Sigmoid colon (tissue), 7 donors: Measurements from ENCODE around the gene ACOT12. TPM values are rescaled to one million over a fixed set of nuclear protein-coding genes. Genes with fewer than 3 reads are reported as not detected.
"Not testable (repeated sequence)": the region's sequence is repeated elsewhere in the genome, so short reads cannot be mapped to it uniquely, and the experiment has no call there.

ENCODE experiments used
- DNase-seq: peaks from one replicate; pipeline ENCODE4 v3.0.0-alpha.2; 2019
- H3K27ac ChIP-seq, 4 donors: fragments of 200-600 bp; sonication (generic); one replicate each; pipeline ENCODE4 v1.5.1; 2016 to 2019; ENCODE audit warnings: mild to moderate bottlenecking in 1 of 4
- H3K27me3 ChIP-seq, 3 donors: fragments of 200-600 bp; sonication (generic); one replicate each; pipeline ENCODE4 v1.5.1; 2019; ENCODE audit warnings: mild to moderate bottlenecking in 1 of 3
- H3K36me3 ChIP-seq, 4 donors: fragments of 200-600 bp; sonication (generic); one replicate each; pipeline ENCODE4 v1.5.1; 2016 to 2019
- H3K4me1 ChIP-seq, 4 donors: fragments of 200-600 bp; sonication (generic); one replicate each; pipeline ENCODE4 v1.5.1; 2017 to 2019
- H3K4me3 ChIP-seq, 4 donors: fragments of 200-600 bp; sonication (generic); one replicate each; pipeline ENCODE4 v1.5.1; 2017 to 2019; ENCODE audit warnings: mild to moderate bottlenecking in 2 of 4, moderate library complexity in 1 of 4
- H3K9me3 ChIP-seq, 4 donors: fragments of 200-600 bp in 3 of 4; sonication (generic) in 3 of 4; one replicate each; pipeline versions ENCODE4 v1.5.1 to v1.6.1; 2013 to 2019
- EP300 ChIP-seq, 4 donors: sonication (generic); formaldehyde crosslinking; IDR thresholded peaks; one replicate each; pipeline ENCODE4 v1.6.1; 2017; ENCODE audit warnings: antibody characterized with exemption in 4 of 4
- POLR2A ChIP-seq, 2 donors: fragments of 450-650 bp; IDR thresholded peaks; one replicate each; pipeline ENCODE4 v1.6.1; 2016; ENCODE audit warnings: antibody characterized with exemption in 2 of 2, mild to moderate bottlenecking in 2 of 2, moderate library complexity in 2 of 2
- POLR2AphosphoS5 ChIP-seq, 4 donors: sonication (generic); formaldehyde crosslinking; IDR thresholded peaks; one replicate each; pipeline ENCODE4 v1.6.1; 2017; ENCODE audit warnings: antibody characterized with exemption in 4 of 4
- WGBS, 2 donors: extraction: QIAGEN DNeasy Blood & Tissue Kit; methylation state at CpG; one replicate each; pipeline ENCODE4 v1.1.7; 2013; 5-methylcytosine and 5-hydroxymethylcytosine counted together
- intact Hi-C: fragments of 100-400 bp; cut with DNase I; formaldehyde crosslinking; loops from one replicate; pipeline ENCODE4 v1.15.1; 2023
- polyA plus RNA-seq, 3 donors: library from polyadenylated mRNA; stranded (reverse); fragments of 200-250 nt; gene quantifications; one replicate each; pipeline ENCODE4 v1.2.3, GENCODE V29; 2013
- total RNA-seq, 4 donors: library from RNA; depleted of rRNA; stranded (reverse); fragments of >200 nt; gene quantifications; one replicate each; pipeline ENCODE4 v1.1.0, GENCODE V29; 2016
- TF ChIP-seq, protein P1 (sequence below), 4 experiments: fragments of 450-650 bp in 3 of 4; fragments of 200-600 bp in 1 of 4; IDR thresholded peaks; one replicate each; pipeline ENCODE4 v1.5.1; 2016 to 2019; ENCODE audit warnings: antibody characterized with exemption in 4 of 4, mild to moderate bottlenecking in 3 of 4, moderate library complexity in 2 of 4
- donor health status: healthy with polysubstance abuse.
- donor health status: Bipolar disorder and iron deficiency.
- donor health status: healthy.

The ACOT12 gene
- total and polyA plus RNA-seq, 7 donors: 0.09 to 0.41 TPM; not detected in 5

DNA sequence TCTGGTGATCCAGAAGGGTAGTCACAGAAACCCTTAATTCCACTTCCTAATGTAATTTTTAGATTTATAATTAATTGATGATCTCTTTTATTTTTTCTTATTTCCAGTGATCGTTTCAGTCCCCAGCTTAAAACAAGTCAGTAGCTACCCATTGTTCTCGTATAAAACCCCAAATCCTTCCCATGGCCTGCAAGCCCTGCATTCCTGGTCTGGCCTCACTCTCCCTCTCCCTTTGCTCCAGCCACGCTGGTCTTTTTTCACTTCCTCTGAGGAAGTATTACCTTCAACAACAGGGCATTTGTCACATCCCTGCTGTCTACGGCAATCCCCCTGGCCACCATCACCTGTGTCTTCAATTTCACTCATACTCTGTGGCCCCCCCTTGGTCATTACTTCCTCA, 44.8 kb downstream of the ACOT12 start:
- intact Hi-C loops: no loop called here
- TF ChIP-seq POLR2AphosphoS5 (IDR thresholded peaks at IDR 0.05) (no peak), POLR2A (IDR thresholded peaks at IDR 0.05) (no peak), EP300 (IDR thresholded peaks at IDR 0.05) (no peak)
- TF ChIP-seq, protein P1, sequence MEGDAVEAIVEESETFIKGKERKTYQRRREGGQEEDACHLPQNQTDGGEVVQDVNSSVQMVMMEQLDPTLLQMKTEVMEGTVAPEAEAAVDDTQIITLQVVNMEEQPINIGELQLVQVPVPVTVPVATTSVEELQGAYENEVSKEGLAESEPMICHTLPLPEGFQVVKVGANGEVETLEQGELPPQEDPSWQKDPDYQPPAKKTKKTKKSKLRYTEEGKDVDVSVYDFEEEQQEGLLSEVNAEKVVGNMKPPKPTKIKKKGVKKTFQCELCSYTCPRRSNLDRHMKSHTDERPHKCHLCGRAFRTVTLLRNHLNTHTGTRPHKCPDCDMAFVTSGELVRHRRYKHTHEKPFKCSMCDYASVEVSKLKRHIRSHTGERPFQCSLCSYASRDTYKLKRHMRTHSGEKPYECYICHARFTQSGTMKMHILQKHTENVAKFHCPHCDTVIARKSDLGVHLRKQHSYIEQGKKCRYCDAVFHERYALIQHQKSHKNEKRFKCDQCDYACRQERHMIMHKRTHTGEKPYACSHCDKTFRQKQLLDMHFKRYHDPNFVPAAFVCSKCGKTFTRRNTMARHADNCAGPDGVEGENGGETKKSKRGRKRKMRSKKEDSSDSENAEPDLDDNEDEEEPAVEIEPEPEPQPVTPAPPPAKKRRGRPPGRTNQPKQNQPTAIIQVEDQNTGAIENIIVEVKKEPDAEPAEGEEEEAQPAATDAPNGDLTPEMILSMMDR (IDR thresholded peaks at IDR 0.05): no peak
- no peaks in the 10 kb centered on the region for H3K27me3 ChIP-seq

DNA sequence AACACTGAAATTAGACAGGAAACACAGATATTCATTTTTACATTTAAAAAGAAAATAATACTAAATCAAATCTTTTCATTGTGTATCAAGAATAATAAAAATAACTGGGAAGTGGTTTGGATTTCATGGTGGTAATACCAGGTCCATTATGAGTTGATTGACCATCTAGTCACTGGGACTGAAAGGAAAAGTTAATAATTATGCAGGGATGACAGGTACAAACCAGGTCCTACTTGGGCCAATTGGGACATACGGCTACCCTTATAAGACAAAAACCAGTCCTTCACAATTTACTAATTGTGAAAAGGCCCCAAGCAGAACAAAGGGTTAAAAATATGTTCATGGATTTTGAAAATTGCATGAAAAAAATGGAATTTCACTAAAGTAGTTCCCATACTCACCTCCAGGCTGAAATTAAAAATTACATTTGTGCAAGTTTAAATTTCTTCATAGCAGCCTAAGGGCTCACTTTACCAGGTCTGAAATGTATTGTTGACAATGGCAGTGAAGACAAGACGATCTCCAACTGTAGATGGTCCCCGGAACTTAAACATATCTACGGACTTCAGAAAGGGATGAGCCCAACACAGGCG, 48.4 kb downstream of the ACOT12 start:
- intact Hi-C loops: no loop called here
- 92 to 95% methylated on average over 5 of the region's 5 CpGs for WGBS, 2 donors

More for the DNA sequence above, 44.8 kb downstream of the ACOT12 start:
- WGBS, 2 donors: 78 to 86% methylated on average over 4 of the region's 4 CpGs
- no peaks in the 10 kb centered on the region for H3K9me3 ChIP-seq
- no peak overlapping the region for H3K27ac ChIP-seq
- DNase-seq: no peak
- H3K4me3 ChIP-seq: no peak overlapping the region
- no peaks in the 10 kb centered on the region for H3K36me3 ChIP-seq
- no peaks in the 10 kb centered on the region for H3K4me1 ChIP-seq

DNA sequence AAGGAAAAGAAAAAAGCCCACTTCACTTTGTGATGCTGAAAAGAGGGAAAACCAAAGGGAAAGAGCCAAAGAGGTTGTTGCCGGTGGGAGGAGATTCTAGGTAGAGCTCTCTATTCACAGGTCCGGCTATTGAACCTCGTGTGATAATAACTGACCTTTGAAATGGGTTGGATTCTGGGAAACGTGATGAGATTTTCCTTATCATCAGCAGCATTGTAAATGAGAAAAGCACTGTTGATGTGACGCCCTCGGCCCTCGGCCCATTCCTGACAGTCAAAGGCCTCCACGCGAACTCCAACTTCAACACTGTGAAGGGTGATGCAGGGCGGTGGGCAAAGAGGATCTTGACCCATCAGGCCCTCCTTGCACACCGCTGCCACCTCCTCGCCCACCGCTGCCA, 49.2 kb downstream of the ACOT12 start:
- no peaks in the 10 kb centered on the region for H3K27me3 ChIP-seq
- intact Hi-C loops: no loop called here
- H3K4me3 ChIP-seq: no peak overlapping the region
- no peaks in the 10 kb centered on the region for H3K9me3 ChIP-seq
- TF ChIP-seq EP300 (IDR thresholded peaks at IDR 0.05) (no peak), POLR2A (IDR thresholded peaks at IDR 0.05) (no peak), POLR2AphosphoS5 (IDR thresholded peaks at IDR 0.05) (no peak)
- TF ChIP-seq, protein P1 (IDR thresholded peaks at IDR 0.05): no peak
- no peak overlapping the region for H3K27ac ChIP-seq
- no peak for DNase-seq
- no peaks in the 10 kb centered on the region for H3K36me3 ChIP-seq
- 83 to 86% methylated on average over 13 of the region's 13 CpGs for WGBS, 2 donors
- no peaks in the 10 kb centered on the region for H3K4me1 ChIP-seq

More for the DNA sequence above, 48.4 kb downstream of the ACOT12 start:
- Histone ChIP-seq H3K4me3 (no peak overlapping the region), H3K27ac (no peak overlapping the region), H3K9me3 (no peaks in the 10 kb centered on the region), H3K4me1 (no peaks in the 10 kb centered on the region), H3K27me3 (no peaks in the 10 kb centered on the region), H3K36me3 (no peaks in the 10 kb centered on the region)
- DNase-seq: no peak
- no peak for TF ChIP-seq POLR2AphosphoS5 (IDR thresholded peaks at IDR 0.05)
- no peak for TF ChIP-seq EP300 (IDR thresholded peaks at IDR 0.05)
- TF ChIP-seq, protein P1 (IDR thresholded peaks at IDR 0.05): no peak
- TF ChIP-seq POLR2A (IDR thresholded peaks at IDR 0.05): no peak

DNA sequence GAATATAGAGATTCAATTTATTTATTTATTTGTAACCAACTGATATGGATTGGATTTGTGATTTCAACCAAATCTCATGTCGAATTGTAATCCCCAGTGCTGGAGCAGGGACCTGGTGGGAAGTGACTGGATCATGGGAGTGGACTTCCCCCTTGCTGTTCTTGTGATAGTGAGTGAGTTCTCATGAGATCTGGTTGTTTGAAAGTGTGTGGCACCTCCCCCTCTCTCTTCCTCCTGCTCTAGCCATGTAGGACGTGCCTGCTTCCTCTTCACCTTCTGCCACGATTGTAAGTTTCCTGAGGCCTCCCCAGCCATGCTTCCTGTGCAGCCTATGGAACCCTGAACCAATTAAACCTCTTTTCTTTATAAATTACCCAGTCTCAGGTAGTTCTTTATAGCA, 55.7 kb downstream of the ACOT12 start:
- H3K4me1 ChIP-seq, intact Hi-C loops, H3K36me3 ChIP-seq, DNase-seq, H3K4me3 ChIP-seq, H3K27ac ChIP-seq, H3K9me3 ChIP-seq, H3K27me3 ChIP-seq: not testable (repeated sequence)
- WGBS, 2 donors: 52 to 70% methylated on average over 3 of the region's 3 CpGs

DNA sequence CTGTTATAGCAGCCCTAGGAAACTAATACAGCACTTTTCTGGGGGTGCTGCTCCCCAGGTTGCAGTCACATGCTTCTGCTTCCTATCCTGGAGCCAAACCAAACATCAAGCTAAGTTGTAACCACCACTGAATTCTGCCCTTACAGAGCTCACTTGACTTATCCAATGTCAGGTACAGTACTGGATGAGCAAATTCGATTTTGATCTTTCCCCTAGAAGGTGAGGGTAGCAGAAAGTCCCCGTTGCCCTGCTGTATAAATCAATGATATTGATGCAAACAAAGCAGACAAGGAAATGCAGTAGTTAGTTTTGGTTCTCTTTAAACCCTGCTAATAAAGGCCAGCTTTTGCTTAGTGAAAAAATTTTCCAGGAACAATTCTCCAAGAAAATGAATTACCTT, 56.1 kb downstream of the ACOT12 start:
- WGBS, 2 donors: 66 to 85% methylated on average over 2 of the region's 2 CpGs
- H3K27me3 ChIP-seq: no peaks in the 10 kb centered on the region
- no peaks in the 10 kb centered on the region for H3K9me3 ChIP-seq
- TF ChIP-seq, protein P1 (IDR thresholded peaks at IDR 0.05): no peak
- TF ChIP-seq POLR2AphosphoS5 (IDR thresholded peaks at IDR 0.05): no peak
- TF ChIP-seq POLR2A (IDR thresholded peaks at IDR 0.05): no peak
- no peak for TF ChIP-seq EP300 (IDR thresholded peaks at IDR 0.05)
- intact Hi-C loops: no loop called here
- DNase-seq: no peak
- H3K27ac ChIP-seq: no peak overlapping the region
- no peak overlapping the region for H3K4me3 ChIP-seq
- H3K36me3 ChIP-seq: no peaks in the 10 kb centered on the region
- no peaks in the 10 kb centered on the region for H3K4me1 ChIP-seq
